Fibroblast of pulmonary artery (primary cell): ENCODE measurements around the gene BACH2.

ENCODE experiments used
- DNase-seq: peaks from one replicate; pipeline ENCODE4 v3.0.0-alpha.2; 2010; ENCODE audit warnings: low read depth
- H3K4me3 ChIP-seq: replicated peaks from 2 replicates; pipeline ENCODE4 v1.5.1; 2011; ENCODE audit warnings: low read depth, mild to moderate bottlenecking, control low read depth, low read length, moderate library complexity
- TF ChIP-seq, protein P1 (sequence below): IDR thresholded peaks from 2 replicates; pipeline ENCODE4 v1.5.1; 2011; ENCODE audit warnings: mild to moderate bottlenecking, control low read depth, low read length, inconsistent platforms; ENCODE audit errors: missing control alignments

Gene BACH2

DNA sequence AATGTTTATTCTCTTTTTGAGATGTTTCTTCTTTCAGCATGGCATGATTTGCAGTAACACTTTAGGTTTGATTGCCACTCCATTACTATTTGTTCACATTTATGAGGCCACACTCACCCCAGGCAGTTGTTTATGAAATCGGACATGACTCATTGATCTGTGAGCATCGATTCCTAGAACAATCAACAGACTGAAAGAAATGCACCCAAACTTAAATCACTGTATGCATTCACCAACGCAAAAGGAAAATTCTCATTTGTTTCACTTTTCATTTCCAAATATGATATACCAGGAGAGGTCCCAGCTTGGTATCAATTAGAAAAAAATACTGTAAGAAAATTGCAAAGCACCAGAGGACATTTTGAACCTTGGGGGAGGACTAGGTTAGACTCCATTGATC, 407.8 kb downstream of the BACH2 start:
- TF ChIP-seq, protein P1, sequence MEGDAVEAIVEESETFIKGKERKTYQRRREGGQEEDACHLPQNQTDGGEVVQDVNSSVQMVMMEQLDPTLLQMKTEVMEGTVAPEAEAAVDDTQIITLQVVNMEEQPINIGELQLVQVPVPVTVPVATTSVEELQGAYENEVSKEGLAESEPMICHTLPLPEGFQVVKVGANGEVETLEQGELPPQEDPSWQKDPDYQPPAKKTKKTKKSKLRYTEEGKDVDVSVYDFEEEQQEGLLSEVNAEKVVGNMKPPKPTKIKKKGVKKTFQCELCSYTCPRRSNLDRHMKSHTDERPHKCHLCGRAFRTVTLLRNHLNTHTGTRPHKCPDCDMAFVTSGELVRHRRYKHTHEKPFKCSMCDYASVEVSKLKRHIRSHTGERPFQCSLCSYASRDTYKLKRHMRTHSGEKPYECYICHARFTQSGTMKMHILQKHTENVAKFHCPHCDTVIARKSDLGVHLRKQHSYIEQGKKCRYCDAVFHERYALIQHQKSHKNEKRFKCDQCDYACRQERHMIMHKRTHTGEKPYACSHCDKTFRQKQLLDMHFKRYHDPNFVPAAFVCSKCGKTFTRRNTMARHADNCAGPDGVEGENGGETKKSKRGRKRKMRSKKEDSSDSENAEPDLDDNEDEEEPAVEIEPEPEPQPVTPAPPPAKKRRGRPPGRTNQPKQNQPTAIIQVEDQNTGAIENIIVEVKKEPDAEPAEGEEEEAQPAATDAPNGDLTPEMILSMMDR, result no peak

DNA sequence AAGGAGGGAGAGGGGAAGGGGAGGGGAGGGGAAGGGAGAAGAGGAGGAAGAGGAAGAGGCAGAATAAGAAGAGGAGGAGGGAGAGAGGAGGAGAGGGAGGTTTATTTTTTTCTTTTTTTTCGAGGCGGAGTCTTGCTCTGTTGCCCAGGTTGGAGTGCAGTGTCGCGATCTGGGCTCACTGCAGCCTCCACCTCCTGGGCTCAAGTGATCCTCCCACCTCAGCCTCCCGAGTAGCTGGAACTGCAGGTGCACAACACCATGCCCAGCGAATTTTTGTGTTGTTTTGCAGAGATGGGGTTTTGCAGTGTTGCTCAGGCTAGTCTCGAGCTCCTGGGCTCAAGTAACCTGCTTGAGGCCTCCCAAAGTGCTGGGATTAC, 408.5 kb downstream of the BACH2 start:
- H3K4me3 ChIP-seq, result no peak overlapping the region
- DNase-seq, result no peak
- TF ChIP-seq, protein P1, result no peak

More for the DNA sequence above, 407.8 kb downstream of the BACH2 start:
- no peak for DNase-seq
- H3K4me3 ChIP-seq, result no peak overlapping the region

DNA sequence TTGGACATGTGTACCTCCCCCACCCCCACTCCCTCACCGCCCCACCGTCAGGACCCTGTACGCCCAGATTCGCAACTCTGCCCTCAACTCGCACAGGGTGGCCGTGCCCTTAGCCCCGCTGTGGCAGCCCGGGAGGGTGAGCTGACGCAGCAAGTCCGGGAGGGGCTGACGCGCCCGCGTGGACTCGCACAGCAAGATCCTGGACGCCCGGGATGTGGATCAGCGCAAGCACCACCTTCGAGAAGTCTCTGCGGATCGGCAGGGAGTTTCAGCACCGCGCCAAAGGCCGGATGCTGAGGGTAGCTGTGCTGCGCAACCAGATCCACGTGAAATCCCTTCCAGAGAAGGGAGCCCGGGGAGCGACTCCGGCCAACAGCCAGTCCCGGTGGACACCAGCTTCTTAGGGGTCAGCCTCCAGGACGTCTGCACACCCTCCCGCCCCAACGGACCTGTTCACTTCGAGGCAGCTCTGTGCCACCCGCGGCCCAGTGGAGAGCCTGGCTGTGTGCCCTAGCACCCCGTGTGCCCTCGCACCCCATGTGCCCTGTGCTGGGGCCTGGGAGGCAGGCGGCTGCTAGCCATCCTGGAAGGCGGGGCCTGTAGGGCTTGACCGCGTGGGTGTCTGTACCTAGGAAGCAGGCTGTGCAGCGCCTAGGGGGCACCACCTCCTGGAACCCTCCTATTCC, 409.0 kb downstream of the BACH2 start:
- TF ChIP-seq, protein P1, result no peak
- H3K4me3 ChIP-seq, result no peak overlapping the region
- peak; percentile 8 for DNase-seq

DNA sequence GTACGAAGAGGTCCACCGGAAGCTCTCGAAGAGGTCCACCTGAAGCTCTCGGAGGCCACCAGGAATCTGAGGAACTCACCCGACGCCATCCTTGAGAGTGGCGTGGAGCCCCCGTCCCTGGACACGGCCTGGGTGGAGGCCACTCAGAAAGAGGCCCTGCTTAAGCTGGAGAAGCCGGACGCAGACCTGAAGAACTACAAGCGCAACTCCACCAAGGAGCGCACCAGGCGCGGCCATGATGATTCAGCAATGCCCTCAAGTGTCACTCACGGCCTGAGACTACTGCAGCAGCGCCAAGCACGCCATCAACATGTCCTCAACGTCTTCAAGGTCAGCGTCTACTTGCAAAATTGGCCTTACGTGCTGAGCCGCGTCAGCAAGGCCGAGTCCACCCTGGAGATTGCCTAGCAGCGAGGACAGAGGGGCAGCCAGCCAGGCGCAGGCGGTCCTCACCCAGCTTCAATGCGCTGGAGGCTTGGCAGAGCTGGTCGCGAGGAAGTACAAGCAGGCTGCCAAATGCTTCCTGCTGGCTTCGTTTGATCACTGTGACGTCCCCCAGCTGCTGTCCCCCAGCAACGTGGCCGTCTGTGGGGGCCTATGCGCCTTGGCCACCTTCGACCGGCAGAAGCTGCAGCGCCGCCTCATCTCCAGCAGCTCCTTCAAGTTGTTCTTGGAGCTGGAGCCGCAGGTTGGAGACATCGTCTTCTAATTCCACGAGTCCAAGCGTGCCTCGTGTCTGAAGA, 410.1 kb downstream of the BACH2 start:
- H3K4me3 ChIP-seq, result no peak overlapping the region
- TF ChIP-seq, protein P1, result no peak
- DNase-seq, result no peak
